HCT116 (cell line): ENCODE data around the gene TET2. TPM values are rescaled to one million over a fixed set of nuclear protein-coding genes. Genes with fewer than 3 reads are reported as not detected.

ENCODE experiments used
- ATAC-seq: fragments of 200-7000 bp; cut with Tn5 transposase; 2 replicates; pipeline ENCODE4 v1.9.1; 2020; ENCODE audit warnings: mild to moderate bottlenecking, moderate library complexity
- BruUV-seq: library from RNA; stranded (reverse); fragments of 400-500 nt; replicated peaks from 2 replicates; lab custom pipeline; 2021; lab: Mats Ljungman, UMichigan
- CTCF ChIA-PET: fragments of 300-600 bp; sonication (Branson Sonifier 250); formaldehyde crosslinking; loops from one replicate; lab custom pipeline; 2021; ENCODE audit warnings: antibody characterized with exemption; lab: Charles Lee
- POLR2A ChIA-PET: fragments of 300-600, 350-600 bp; sonication (Branson Sonifier 250); formaldehyde crosslinking; loops from one replicate; lab custom pipeline; 2021; ENCODE audit warnings: antibody characterized with exemption; lab: Charles Lee
- RAD21 ChIA-PET, 2 experiments: fragments of 300-600 bp; sonication (Branson Sonifier 250); formaldehyde crosslinking; loops; one replicate each; lab custom pipeline; 2023; ENCODE audit warnings: low total read pairs in 2 of 2; ENCODE audit not compliant: uncharacterized antibody in 2 of 2, unreplicated experiment in 2 of 2, low non-redundant PET in 1 of 2; lab: Charles Lee
- DNase-seq: peaks from one replicate; pipeline ENCODE4 v3.0.0-alpha.2; 2010; ENCODE audit warnings: low read depth, low spot score
- H2AFZ ChIP-seq: fragments of 200-600 bp; shearing (Covaris generic), sonication (generic); 2 replicates; pipeline ENCODE4 v1.6.1; 2017; ENCODE audit warnings: low read depth, mixed run types, mixed read lengths, antibody characterized with exemption, low read length; ENCODE audit not compliant: poor library complexity, severe bottlenecking
- H3K27ac ChIP-seq: 2 replicates; pipeline ENCODE4 v1.5.1; 2012; ENCODE audit warnings: low read depth, low read length
- H3K27me3 ChIP-seq: fragments of 200-600 bp; sonication (generic); 2 replicates; pipeline ENCODE4 v1.6.1; 2016; ENCODE audit warnings: mixed run types, low read length, mixed read lengths; ENCODE audit not compliant: insufficient read depth
- H3K36me3 ChIP-seq, 2 experiments: fragments of 200-500 bp in 1 of 2; fragments of 200-600 bp in 1 of 2; sonication (Bioruptor generic) in 1 of 2; sonication (generic) in 1 of 2; 2 replicates each; pipeline versions ENCODE4 v1.5.1 to v1.6.1; 2014 to 2016; ENCODE audit warnings: low read length in 2 of 2, inconsistent platforms in 1 of 2, mixed read lengths in 1 of 2, mixed run types in 1 of 2; ENCODE audit not compliant: insufficient read depth in 2 of 2, control insufficient read depth in 1 of 2
- H3K4me1 ChIP-seq, 2 experiments: fragments of 200-600 bp in 1 of 2; sonication (generic) in 1 of 2; 2 replicates each; pipeline versions ENCODE4 v1.5.1 to v1.6.1; 2012 to 2017; ENCODE audit warnings: low read length in 2 of 2, inconsistent platforms in 1 of 2, mild to moderate bottlenecking in 1 of 2, mixed read lengths in 1 of 2, mixed run types in 1 of 2, moderate library complexity in 1 of 2; ENCODE audit not compliant: insufficient read depth in 2 of 2, control insufficient read depth in 1 of 2
- H3K4me2 ChIP-seq: fragments of 200-600 bp; sonication (generic); 2 replicates; pipeline ENCODE4 v1.6.1; 2017; ENCODE audit warnings: mixed run types, low read length, mixed read lengths
- H3K4me3 ChIP-seq, 2 experiments: fragments of 200-600 bp in 1 of 2; sonication (generic) in 1 of 2; replicated peaks in 1 of 2; 2 replicates each; pipeline ENCODE4 v1.5.1; 2011 to 2016; ENCODE audit warnings: low read length in 2 of 2, control low read depth in 1 of 2, low read depth in 1 of 2, mild to moderate bottlenecking in 1 of 2, mixed read lengths in 1 of 2, mixed run types in 1 of 2
- H3K79me2 ChIP-seq: fragments of 200-600 bp; sonication (generic); 2 replicates; pipeline ENCODE4 v1.6.1; 2017; ENCODE audit warnings: mild to moderate bottlenecking, mixed run types, low read length, moderate library complexity, mixed read lengths; ENCODE audit not compliant: insufficient read depth
- H3K9ac ChIP-seq: fragments of 200-600 bp; sonication (generic); 2 replicates; pipeline ENCODE4 v1.6.1; 2016; ENCODE audit warnings: low read length, mixed read lengths
- H3K9me2 ChIP-seq: fragments of 200-600 bp; sonication (generic), shearing (Covaris generic); 2 replicates; pipeline ENCODE4 v1.6.1; 2017; ENCODE audit warnings: mixed run types, mild to moderate bottlenecking, moderate library complexity; ENCODE audit not compliant: insufficient read depth
- H3K9me3 ChIP-seq, 2 experiments: fragments of 200-500 bp in 1 of 2; fragments of 200-600 bp in 1 of 2; sonication (Bioruptor generic) in 1 of 2; sonication (generic) in 1 of 2; 2 replicates each; pipeline ENCODE4 v1.6.1; 2014 to 2017; ENCODE audit warnings: low read length in 2 of 2, mixed read lengths in 2 of 2, inconsistent platforms in 1 of 2, low read depth in 1 of 2, mild to moderate bottlenecking in 1 of 2, mixed run types in 1 of 2, moderate library complexity in 1 of 2; ENCODE audit not compliant: control insufficient read depth in 1 of 2, insufficient read depth in 1 of 2
- H4K20me1 ChIP-seq: fragments of 200-600 bp; sonication (generic), shearing (Covaris generic); 2 replicates; pipeline ENCODE4 v1.6.1; 2017; ENCODE audit warnings: mixed run types, mild to moderate bottlenecking, moderate library complexity; ENCODE audit not compliant: insufficient read depth
- CBX3 ChIP-seq: IDR thresholded peaks from 2 replicates; pipeline ENCODE4 v1.6.1; 2012; ENCODE audit warnings: low read depth
- CEBPB ChIP-seq: IDR thresholded peaks from 2 replicates; pipeline ENCODE4 v1.6.1; 2012; ENCODE audit warnings: low read depth
- EGR1 ChIP-seq: IDR thresholded peaks from 2 replicates; pipeline ENCODE4 v1.6.1; 2012; ENCODE audit warnings: low read depth
- ELF1 ChIP-seq: IDR thresholded peaks from 2 replicates; pipeline ENCODE4 v1.6.1; 2012; ENCODE audit warnings: low read depth, borderline replicate concordance
- EZH2phosphoT487 ChIP-seq: fragments of 200-600 bp; IDR thresholded peaks from 2 replicates; pipeline ENCODE4 v1.6.1; 2018; ENCODE audit warnings: antibody characterized with exemption, borderline replicate concordance
- JUND ChIP-seq: IDR thresholded peaks from 2 replicates; pipeline ENCODE4 v1.6.1; 2012
- POLR2A ChIP-seq: IDR thresholded peaks from 2 replicates; pipeline ENCODE4 v1.7.0; 2011; ENCODE audit warnings: borderline replicate concordance; ENCODE audit not compliant: insufficient read depth, insufficient read length; ENCODE audit errors: extremely low read depth
- RAD21 ChIP-seq: IDR thresholded peaks from 2 replicates; pipeline ENCODE4 v1.6.1; 2012; ENCODE audit warnings: low read depth, mild to moderate bottlenecking
- SP1 ChIP-seq: IDR thresholded peaks from 2 replicates; pipeline ENCODE4 v1.6.1; 2012; ENCODE audit warnings: low read depth
- SRF ChIP-seq: IDR thresholded peaks from 2 replicates; pipeline ENCODE4 v1.6.1; 2012; ENCODE audit warnings: low read depth
- ZNF274 ChIP-seq: fragments of 200-500 bp; sonication (Bioruptor generic); IDR thresholded peaks from 2 replicates; pipeline ENCODE4 v1.6.1; 2014; ENCODE audit warnings: mild to moderate bottlenecking, low read depth, low read length, inconsistent platforms
- intact Hi-C: fragments of 100-400 bp; cut with micrococcal nuclease; formaldehyde crosslinking; loops from 2 replicates; pipeline ENCODE4 v1.10.0; 2022
- total RNA-seq: library from RNA; stranded (reverse); gene quantifications from one replicate; pipeline ENCODE4 v1.2.1, GENCODE V29; 2021; ENCODE audit not compliant: unreplicated experiment
- TF ChIP-seq, protein P1 (sequence below): IDR thresholded peaks from 2 replicates; pipeline ENCODE4 v1.6.1; 2011; ENCODE audit warnings: mild to moderate bottlenecking, low read length, moderate library complexity; ENCODE audit not compliant: insufficient replicate concordance; ENCODE audit errors: extremely low read depth
- TF ChIP-seq, protein P2 (sequence below): IDR thresholded peaks from 2 replicates; pipeline ENCODE4 v1.6.1; 2012; ENCODE audit warnings: low read depth
- TF ChIP-seq, protein P3 (sequence below), 3 experiments: fragments of 200-600 bp in 1 of 3; sonication (generic) in 1 of 3; IDR thresholded peaks in 2 of 3; conservative IDR thresholded peaks in 1 of 3; 2 replicates each; pipeline ENCODE4 v1.5.1; 2012 to 2017; ENCODE audit warnings: low read depth in 2 of 3, low read length in 2 of 3, antibody characterized with exemption in 1 of 3, borderline replicate concordance in 1 of 3, control low read depth in 1 of 3, mild to moderate bottlenecking in 1 of 3, mixed read lengths in 1 of 3, mixed run types in 1 of 3, moderate library complexity in 1 of 3; ENCODE audit not compliant: insufficient read depth in 1 of 3
- TF ChIP-seq, protein P4 (sequence below): IDR thresholded peaks from 2 replicates; pipeline ENCODE4 v1.6.1; 2012

The TET2 gene
- total RNA-seq, 1 experiment from 2014 or later = 9.7 TPM

DNA sequence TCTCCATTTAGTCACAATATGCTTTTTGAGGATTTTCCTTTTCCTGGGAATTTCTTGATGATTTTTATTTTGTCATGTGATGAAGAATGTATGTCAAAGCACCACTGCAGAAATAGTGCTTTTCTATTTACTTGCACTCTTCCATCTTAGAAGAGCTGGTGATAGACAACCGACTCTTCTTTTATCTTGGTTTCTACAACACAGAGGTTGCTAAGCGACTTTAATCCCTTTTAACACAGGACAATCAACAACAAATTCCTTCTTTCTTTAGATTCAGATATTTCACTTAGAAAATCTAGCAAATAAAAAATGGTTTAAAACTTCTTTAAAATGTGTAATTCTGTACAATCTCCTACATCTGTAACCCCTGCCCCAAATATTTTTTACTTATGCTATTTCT, 34.6 kb downstream of the TET2 start:
- H3K9me2 ChIP-seq = no peaks in the 10 kb centered on the region
- H3K4me3 ChIP-seq = no peak overlapping the region
- ChIA-PET RAD21 (no interaction called here), CTCF (no interaction called here), POLR2A (no interaction called here)
- H3K27ac ChIP-seq = no peak overlapping the region
- intact Hi-C loops = no loop called here
- no peak for DNase-seq
- H3K79me2 ChIP-seq = no peaks in the 10 kb centered on the region
- no TSS peak for BruUV-seq
- no peak overlapping the region for H3K9ac ChIP-seq
- no peak for ATAC-seq
- no peak overlapping the region for H2AFZ ChIP-seq
- TF ChIP-seq JUND = no peak
- no peak for TF ChIP-seq POLR2A
- no peak for TF ChIP-seq ZNF274
- TF ChIP-seq CEBPB = no peak
- no peak for TF ChIP-seq SRF
- no peak for TF ChIP-seq CBX3
- TF ChIP-seq RAD21 = no peak
- no peak for TF ChIP-seq EZH2phosphoT487
- TF ChIP-seq, all 23 proteins: peak for 0
- Histone ChIP-seq H3K36me3 (no peaks in the 10 kb centered on the region), H3K4me1 (no peaks in the 10 kb centered on the region), H3K4me2 (no peak overlapping the region), H3K27me3 (no peaks in the 10 kb centered on the region), H4K20me1 (no peaks in the 10 kb centered on the region), H3K9me3 (no peaks in the 10 kb centered on the region)

DNA sequence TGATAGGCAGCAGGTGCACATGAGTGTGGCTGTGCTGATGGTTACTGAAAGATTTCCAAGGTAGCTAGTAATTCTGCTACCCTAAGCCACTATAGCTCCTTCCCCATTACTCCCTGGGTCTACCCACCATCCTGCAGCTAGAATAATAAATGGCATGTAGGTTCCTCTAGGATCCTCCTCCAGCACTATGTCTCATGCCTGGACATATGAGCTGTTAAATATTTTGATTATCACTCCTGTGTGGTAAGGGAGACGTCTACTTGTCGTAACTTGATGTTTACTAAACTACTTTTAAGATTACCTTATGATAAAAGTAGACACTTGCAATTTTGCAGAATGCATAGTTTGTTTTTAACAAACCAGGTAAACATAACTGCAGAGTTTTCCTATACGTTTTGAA, 35.5 kb downstream of the TET2 start:
- POLR2A ChIA-PET = interaction anchor here (0.6 kb wide), 1 partner anchor 404 kb away, joined by 3 read pairs; no protein-coding TSS in a partner anchor
- intact Hi-C loops = no loop called here
- Histone ChIP-seq H3K27ac (no peak overlapping the region), H3K79me2 (no peaks in the 10 kb centered on the region), H3K9me3 (no peaks in the 10 kb centered on the region), H3K36me3 (no peaks in the 10 kb centered on the region), H3K27me3 (no peaks in the 10 kb centered on the region), H4K20me1 (no peaks in the 10 kb centered on the region), H3K9me2 (no peaks in the 10 kb centered on the region), H3K4me2 (no peak overlapping the region), H3K4me1 (no peaks in the 10 kb centered on the region), H2AFZ (no peak overlapping the region), H3K4me3 (no peak overlapping the region), H3K9ac (no peak overlapping the region)
- CTCF ChIA-PET = no interaction called here
- BruUV-seq = no TSS peak
- no peak for DNase-seq
- RAD21 ChIA-PET = no interaction called here
- no peak for ATAC-seq
- no peak for TF ChIP-seq ELF1
- TF ChIP-seq SP1 = no peak
- no peak for TF ChIP-seq CEBPB
- TF ChIP-seq, protein P1, sequence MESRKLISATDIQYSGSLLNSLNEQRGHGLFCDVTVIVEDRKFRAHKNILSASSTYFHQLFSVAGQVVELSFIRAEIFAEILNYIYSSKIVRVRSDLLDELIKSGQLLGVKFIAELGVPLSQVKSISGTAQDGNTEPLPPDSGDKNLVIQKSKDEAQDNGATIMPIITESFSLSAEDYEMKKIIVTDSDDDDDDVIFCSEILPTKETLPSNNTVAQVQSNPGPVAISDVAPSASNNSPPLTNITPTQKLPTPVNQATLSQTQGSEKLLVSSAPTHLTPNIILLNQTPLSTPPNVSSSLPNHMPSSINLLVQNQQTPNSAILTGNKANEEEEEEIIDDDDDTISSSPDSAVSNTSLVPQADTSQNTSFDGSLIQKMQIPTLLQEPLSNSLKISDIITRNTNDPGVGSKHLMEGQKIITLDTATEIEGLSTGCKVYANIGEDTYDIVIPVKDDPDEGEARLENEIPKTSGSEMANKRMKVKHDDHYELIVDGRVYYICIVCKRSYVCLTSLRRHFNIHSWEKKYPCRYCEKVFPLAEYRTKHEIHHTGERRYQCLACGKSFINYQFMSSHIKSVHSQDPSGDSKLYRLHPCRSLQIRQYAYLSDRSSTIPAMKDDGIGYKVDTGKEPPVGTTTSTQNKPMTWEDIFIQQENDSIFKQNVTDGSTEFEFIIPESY = no peak
- TF ChIP-seq, protein P2, sequence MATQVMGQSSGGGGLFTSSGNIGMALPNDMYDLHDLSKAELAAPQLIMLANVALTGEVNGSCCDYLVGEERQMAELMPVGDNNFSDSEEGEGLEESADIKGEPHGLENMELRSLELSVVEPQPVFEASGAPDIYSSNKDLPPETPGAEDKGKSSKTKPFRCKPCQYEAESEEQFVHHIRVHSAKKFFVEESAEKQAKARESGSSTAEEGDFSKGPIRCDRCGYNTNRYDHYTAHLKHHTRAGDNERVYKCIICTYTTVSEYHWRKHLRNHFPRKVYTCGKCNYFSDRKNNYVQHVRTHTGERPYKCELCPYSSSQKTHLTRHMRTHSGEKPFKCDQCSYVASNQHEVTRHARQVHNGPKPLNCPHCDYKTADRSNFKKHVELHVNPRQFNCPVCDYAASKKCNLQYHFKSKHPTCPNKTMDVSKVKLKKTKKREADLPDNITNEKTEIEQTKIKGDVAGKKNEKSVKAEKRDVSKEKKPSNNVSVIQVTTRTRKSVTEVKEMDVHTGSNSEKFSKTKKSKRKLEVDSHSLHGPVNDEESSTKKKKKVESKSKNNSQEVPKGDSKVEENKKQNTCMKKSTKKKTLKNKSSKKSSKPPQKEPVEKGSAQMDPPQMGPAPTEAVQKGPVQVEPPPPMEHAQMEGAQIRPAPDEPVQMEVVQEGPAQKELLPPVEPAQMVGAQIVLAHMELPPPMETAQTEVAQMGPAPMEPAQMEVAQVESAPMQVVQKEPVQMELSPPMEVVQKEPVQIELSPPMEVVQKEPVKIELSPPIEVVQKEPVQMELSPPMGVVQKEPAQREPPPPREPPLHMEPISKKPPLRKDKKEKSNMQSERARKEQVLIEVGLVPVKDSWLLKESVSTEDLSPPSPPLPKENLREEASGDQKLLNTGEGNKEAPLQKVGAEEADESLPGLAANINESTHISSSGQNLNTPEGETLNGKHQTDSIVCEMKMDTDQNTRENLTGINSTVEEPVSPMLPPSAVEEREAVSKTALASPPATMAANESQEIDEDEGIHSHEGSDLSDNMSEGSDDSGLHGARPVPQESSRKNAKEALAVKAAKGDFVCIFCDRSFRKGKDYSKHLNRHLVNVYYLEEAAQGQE = no peak
- TF ChIP-seq RAD21 = no peak
- TF ChIP-seq EGR1 = no peak
- TF ChIP-seq, protein P3, sequence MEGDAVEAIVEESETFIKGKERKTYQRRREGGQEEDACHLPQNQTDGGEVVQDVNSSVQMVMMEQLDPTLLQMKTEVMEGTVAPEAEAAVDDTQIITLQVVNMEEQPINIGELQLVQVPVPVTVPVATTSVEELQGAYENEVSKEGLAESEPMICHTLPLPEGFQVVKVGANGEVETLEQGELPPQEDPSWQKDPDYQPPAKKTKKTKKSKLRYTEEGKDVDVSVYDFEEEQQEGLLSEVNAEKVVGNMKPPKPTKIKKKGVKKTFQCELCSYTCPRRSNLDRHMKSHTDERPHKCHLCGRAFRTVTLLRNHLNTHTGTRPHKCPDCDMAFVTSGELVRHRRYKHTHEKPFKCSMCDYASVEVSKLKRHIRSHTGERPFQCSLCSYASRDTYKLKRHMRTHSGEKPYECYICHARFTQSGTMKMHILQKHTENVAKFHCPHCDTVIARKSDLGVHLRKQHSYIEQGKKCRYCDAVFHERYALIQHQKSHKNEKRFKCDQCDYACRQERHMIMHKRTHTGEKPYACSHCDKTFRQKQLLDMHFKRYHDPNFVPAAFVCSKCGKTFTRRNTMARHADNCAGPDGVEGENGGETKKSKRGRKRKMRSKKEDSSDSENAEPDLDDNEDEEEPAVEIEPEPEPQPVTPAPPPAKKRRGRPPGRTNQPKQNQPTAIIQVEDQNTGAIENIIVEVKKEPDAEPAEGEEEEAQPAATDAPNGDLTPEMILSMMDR (IDR thresholded peaks at IDR 0.05 in 2 of 3, conservative IDR thresholded peaks at IDR 0.05 in 1 of 3; ENCODE audit: borderline replicate concordance in 1 of 3, insufficient read depth in 1 of 3, low read depth in 2 of 3, low read length in 2 of 3) = no peak
- TF ChIP-seq, protein P4, sequence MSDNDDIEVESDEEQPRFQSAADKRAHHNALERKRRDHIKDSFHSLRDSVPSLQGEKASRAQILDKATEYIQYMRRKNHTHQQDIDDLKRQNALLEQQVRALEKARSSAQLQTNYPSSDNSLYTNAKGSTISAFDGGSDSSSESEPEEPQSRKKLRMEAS = no peak
